ENCODE data around the gene SOCS4.
"Not testable (repeated sequence)": the region's sequence is repeated elsewhere in the genome, so short reads cannot be mapped to it uniquely, and the experiment has no call there.

Gene SOCS4

GRCh38 chr14:55026793-55027561 lies at the start of gene SOCS4, which contains the start of gene WDHD1:
TSS of gene SOCS4 (plus strand) at chr14:55027236. CDS start at chr14:55043042, 15,806 bp downstream.
TSS of gene WDHD1 (minus strand) at chr14:55027099. CDS start at chr14:55026787, 312 bp downstream.
- DNase-seq (ENCODE audit: low read depth in 2 of 2, low spot score in 1 of 2), result peak; percentile 93 to 95

- DNase-seq (ENCODE audit: low read depth in 2 of 2, low spot score in 1 of 2), result no peak
These were observed 48.0 kb upstream of the SOCS4 start for GRCh38 chr14:54979039-54979438.

- DNase-seq (ENCODE audit: low read depth in 2 of 2, low spot score in 1 of 2), result no peak
These were observed 45.3 kb upstream of the SOCS4 start for GRCh38 chr14:54981698-54982097.

- DNase-seq (ENCODE audit: low read depth in 2 of 2, low spot score in 1 of 2), result no peak
These were observed 41.9 kb upstream of the SOCS4 start for GRCh38 chr14:54985156-54985555.

- no peak for DNase-seq (ENCODE audit: low read depth in 2 of 2, low spot score in 1 of 2)
These were observed 26.7 kb upstream of the SOCS4 start for GRCh38 chr14:55000381-55000780.

- no peak for DNase-seq (ENCODE audit: low read depth in 2 of 2, low spot score in 1 of 2)
These were observed 22.0 kb upstream of the SOCS4 start for GRCh38 chr14:55005071-55005470.

GRCh38 chr14:55015006-55015405 lies 12.0 kb upstream of the SOCS4 start:
- DNase-seq (ENCODE audit: low read depth in 2 of 2, low spot score in 1 of 2), result no peak

- no peak for DNase-seq (ENCODE audit: low read depth in 2 of 2, low spot score in 1 of 2)
These were observed 7.0 kb upstream of the SOCS4 start for GRCh38 chr14:55019968-55020554.

- DNase-seq (ENCODE audit: low read depth in 2 of 2, low spot score in 1 of 2), result not testable (repeated sequence)
These were observed 2.7 kb upstream of the SOCS4 start for GRCh38 chr14:55024365-55024764.

- DNase-seq (ENCODE audit: low read depth in 2 of 2, low spot score in 1 of 2), result no peak
These were observed 1.1 kb upstream of the SOCS4 start for GRCh38 chr14:55025948-55026347.

GRCh38 chr14:55026441-55026792 lies 619 bp upstream of the SOCS4 start:
- DNase-seq (ENCODE audit: low read depth in 2 of 2, low spot score in 1 of 2), result no peak

- DNase-seq (ENCODE audit: low read depth in 2 of 2, low spot score in 1 of 2), result no peak
These were observed 1.0 kb downstream of the SOCS4 start for GRCh38 chr14:55028066-55028465.

GRCh38 chr14:55028476-55028875 lies 1.4 kb downstream of the SOCS4 start:
- no peak for DNase-seq (ENCODE audit: low read depth in 2 of 2, low spot score in 1 of 2)

GRCh38 chr14:55031190-55031589 lies 4.2 kb downstream of the SOCS4 start:
- no peak for DNase-seq (ENCODE audit: low read depth in 2 of 2, low spot score in 1 of 2)

- DNase-seq (ENCODE audit: low read depth in 2 of 2, low spot score in 1 of 2), result not testable (repeated sequence)
These were observed 11.0 kb downstream of the SOCS4 start for GRCh38 chr14:55037995-55038394.

GRCh38 chr14:55038708-55039107 lies 11.7 kb downstream of the SOCS4 start:
- no peak for DNase-seq (ENCODE audit: low read depth in 2 of 2, low spot score in 1 of 2)

GRCh38 chr14:55043528-55043927 lies 16.5 kb downstream of the SOCS4 start:
- DNase-seq (ENCODE audit: low read depth in 2 of 2, low spot score in 1 of 2), result no peak

GRCh38 chr14:55045087-55045486 lies 18.1 kb downstream of the SOCS4 start:
- DNase-seq (ENCODE audit: low read depth in 2 of 2, low spot score in 1 of 2), result no peak

GRCh38 chr14:55047301-55048053 lies 20.4 kb downstream of the SOCS4 start:
- no peak for DNase-seq (ENCODE audit: low read depth in 2 of 2, low spot score in 1 of 2)

GRCh38 chr14:55048900-55049436 lies 21.9 kb downstream of the SOCS4 start:
- no peak for DNase-seq (ENCODE audit: low read depth in 2 of 2, low spot score in 1 of 2)

GRCh38 chr14:55051165-55051422 lies 24.1 kb downstream of the SOCS4 start:
- no peak for DNase-seq (ENCODE audit: low read depth in 2 of 2, low spot score in 1 of 2)

Data from stimulated activated CD8-positive, alpha-beta memory T cell treated with anti-CD3 and anti-CD28 coated beads, Interleukin-4, amount 100 ng/mL, for 4 hours (primary cell).